SK-N-SH treated with all-trans-retinoic acid at 6 μM for 48 hours (cell line): ENCODE data around the gene PKDREJ.

Experiments used
- ATAC-seq: fragments of 200-7000 bp; cut with Tn5 transposase; 3 replicates; pipeline ENCODE4 v1.9.1; 2020; ENCODE audit warnings: mild to moderate bottlenecking, moderate library complexity
- BACH2 ChIP-seq: fragments of 250-450 bp; sonication (Bioruptor Pico); IDR thresholded peaks from 2 replicates; pipeline ENCODE4 v1.9.0; 2021; ENCODE audit warnings: mild to moderate bottlenecking, borderline replicate concordance
- CREB5 ChIP-seq: fragments of 250-450 bp; sonication (Bioruptor Pico); IDR thresholded peaks from 2 replicates; pipeline ENCODE4 v1.5.1; 2020; ENCODE audit warnings: low read depth, mild to moderate bottlenecking, moderate library complexity
- CSDC2 ChIP-seq: fragments of 250-450 bp; sonication (Bioruptor Pico); IDR thresholded peaks from 2 replicates; pipeline ENCODE4 v1.5.0; 2020; ENCODE audit warnings: mild to moderate bottlenecking, moderate library complexity
- ESRRG ChIP-seq: fragments of 250-450 bp; sonication (Bioruptor Pico); IDR thresholded peaks from 2 replicates; pipeline ENCODE4 v1.6.1; 2021; ENCODE audit warnings: mild to moderate bottlenecking
- GLIS3 ChIP-seq: fragments of 250-450 bp; sonication (Bioruptor Pico); IDR thresholded peaks from 2 replicates; pipeline ENCODE4 v1.5.0; 2020; ENCODE audit warnings: mild to moderate bottlenecking, moderate library complexity
- ISL1 ChIP-seq: fragments of 250-450 bp; sonication (Bioruptor Pico); IDR thresholded peaks from 2 replicates; pipeline ENCODE4 v2.1.2; 2022; ENCODE audit warnings: mild to moderate bottlenecking, moderate library complexity
- OSR1 ChIP-seq: fragments of 250-450 bp; sonication (Bioruptor Pico); IDR thresholded peaks from 2 replicates; pipeline ENCODE4 v1.8.0; 2022; ENCODE audit warnings: moderate library complexity, mild to moderate bottlenecking, inconsistent platforms
- PPARA ChIP-seq: fragments of 250-450 bp; sonication (Bioruptor Pico); IDR thresholded peaks from 2 replicates; pipeline ENCODE4 v1.5.0; 2020; ENCODE audit warnings: mild to moderate bottlenecking, borderline replicate concordance
- RARB ChIP-seq: fragments of 250-450 bp; sonication (Bioruptor Pico); IDR thresholded peaks from 2 replicates; pipeline ENCODE4 v1.8.0; 2021; ENCODE audit warnings: mild to moderate bottlenecking, moderate library complexity
- SNAI2 ChIP-seq: fragments of 250-450 bp; sonication (Bioruptor Pico); IDR thresholded peaks from 2 replicates; pipeline ENCODE4 v1.5.0; 2020; ENCODE audit warnings: mild to moderate bottlenecking, moderate library complexity
- TCF4 ChIP-seq: fragments of 250-450 bp; sonication (Bioruptor Pico); IDR thresholded peaks from 2 replicates; pipeline ENCODE4 v1.8.0; 2021; ENCODE audit warnings: mild to moderate bottlenecking, moderate library complexity, borderline replicate concordance
- ZC3H10 ChIP-seq: fragments of 250-450 bp; sonication (Bioruptor Pico); IDR thresholded peaks from 2 replicates; pipeline ENCODE4 v1.5.1; 2021; ENCODE audit warnings: mild to moderate bottlenecking, moderate library complexity
- ZFP3 ChIP-seq: fragments of 250-450 bp; sonication (Bioruptor Pico); IDR thresholded peaks from 2 replicates; pipeline ENCODE4 v1.5.0; 2020; ENCODE audit warnings: mild to moderate bottlenecking, moderate library complexity
- ZFP30 ChIP-seq: fragments of 450-650 bp; formaldehyde crosslinking; IDR thresholded peaks from 2 replicates; pipeline ENCODE4 v1.5.0; 2022; ENCODE audit warnings: mild to moderate bottlenecking, moderate library complexity
- ZNF565 ChIP-seq: fragments of 450-650 bp; formaldehyde crosslinking; conservative IDR thresholded peaks from 2 replicates; pipeline ENCODE4 v1.5.0; 2020; ENCODE audit warnings: low read depth, mild to moderate bottlenecking, moderate library complexity
- ZNF8 ChIP-seq: fragments of 450-650 bp; formaldehyde crosslinking; IDR thresholded peaks from 2 replicates; pipeline ENCODE4 v1.5.0; 2020; ENCODE audit warnings: mild to moderate bottlenecking, moderate library complexity
- TF ChIP-seq, protein P1 (sequence below): fragments of 250-450 bp; sonication (Bioruptor Pico); IDR thresholded peaks from 2 replicates; pipeline ENCODE4 v1.5.0; 2020; ENCODE audit warnings: mild to moderate bottlenecking, moderate library complexity
- TF ChIP-seq, protein P2 (sequence below): fragments of 250-450 bp; sonication (Bioruptor Pico); IDR thresholded peaks from 2 replicates; pipeline ENCODE4 v1.8.0; 2020; ENCODE audit warnings: mild to moderate bottlenecking, moderate library complexity, borderline replicate concordance
- TF ChIP-seq, protein P3 (sequence below): fragments of 250-450 bp; sonication (Bioruptor Pico); IDR thresholded peaks from 2 replicates; pipeline ENCODE4 v1.5.1; 2021; ENCODE audit warnings: mild to moderate bottlenecking, moderate library complexity

Gene PKDREJ

DNA sequence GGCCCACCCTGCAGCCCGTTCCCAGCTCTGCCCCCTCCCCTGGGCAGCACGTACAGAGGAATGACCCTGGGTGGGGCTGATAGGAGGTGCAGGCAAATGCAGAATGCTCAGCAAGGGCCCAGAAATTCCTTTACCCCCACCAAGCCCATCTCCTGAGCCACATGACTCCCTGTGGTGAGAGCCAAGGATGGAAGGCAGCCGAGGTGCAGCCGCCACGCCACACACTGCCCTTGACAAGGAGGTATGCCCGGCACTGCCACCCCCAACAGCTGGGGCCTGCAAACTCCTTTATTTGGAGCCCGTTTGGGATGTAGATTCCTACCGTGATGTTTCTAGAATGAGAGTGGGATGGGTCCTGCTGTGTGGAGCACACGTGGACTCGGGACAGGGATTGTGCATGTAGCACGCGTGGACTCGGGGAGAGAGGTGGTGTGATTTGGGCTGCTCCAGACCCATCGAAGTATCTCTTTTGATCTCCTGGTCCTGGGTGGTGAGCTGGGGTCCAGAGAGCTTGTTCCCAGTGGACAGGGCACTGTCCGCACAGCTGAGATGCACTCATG lies 46.5 kb upstream of the PKDREJ start:
- TF ChIP-seq, protein P1, sequence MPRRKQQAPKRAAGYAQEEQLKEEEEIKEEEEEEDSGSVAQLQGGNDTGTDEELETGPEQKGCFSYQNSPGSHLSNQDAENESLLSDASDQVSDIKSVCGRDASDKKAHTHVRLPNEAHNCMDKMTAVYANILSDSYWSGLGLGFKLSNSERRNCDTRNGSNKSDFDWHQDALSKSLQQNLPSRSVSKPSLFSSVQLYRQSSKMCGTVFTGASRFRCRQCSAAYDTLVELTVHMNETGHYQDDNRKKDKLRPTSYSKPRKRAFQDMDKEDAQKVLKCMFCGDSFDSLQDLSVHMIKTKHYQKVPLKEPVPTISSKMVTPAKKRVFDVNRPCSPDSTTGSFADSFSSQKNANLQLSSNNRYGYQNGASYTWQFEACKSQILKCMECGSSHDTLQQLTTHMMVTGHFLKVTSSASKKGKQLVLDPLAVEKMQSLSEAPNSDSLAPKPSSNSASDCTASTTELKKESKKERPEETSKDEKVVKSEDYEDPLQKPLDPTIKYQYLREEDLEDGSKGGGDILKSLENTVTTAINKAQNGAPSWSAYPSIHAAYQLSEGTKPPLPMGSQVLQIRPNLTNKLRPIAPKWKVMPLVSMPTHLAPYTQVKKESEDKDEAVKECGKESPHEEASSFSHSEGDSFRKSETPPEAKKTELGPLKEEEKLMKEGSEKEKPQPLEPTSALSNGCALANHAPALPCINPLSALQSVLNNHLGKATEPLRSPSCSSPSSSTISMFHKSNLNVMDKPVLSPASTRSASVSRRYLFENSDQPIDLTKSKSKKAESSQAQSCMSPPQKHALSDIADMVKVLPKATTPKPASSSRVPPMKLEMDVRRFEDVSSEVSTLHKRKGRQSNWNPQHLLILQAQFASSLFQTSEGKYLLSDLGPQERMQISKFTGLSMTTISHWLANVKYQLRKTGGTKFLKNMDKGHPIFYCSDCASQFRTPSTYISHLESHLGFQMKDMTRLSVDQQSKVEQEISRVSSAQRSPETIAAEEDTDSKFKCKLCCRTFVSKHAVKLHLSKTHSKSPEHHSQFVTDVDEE (CRISPR knock-in tag), result no peak
- TF ChIP-seq, protein P2, sequence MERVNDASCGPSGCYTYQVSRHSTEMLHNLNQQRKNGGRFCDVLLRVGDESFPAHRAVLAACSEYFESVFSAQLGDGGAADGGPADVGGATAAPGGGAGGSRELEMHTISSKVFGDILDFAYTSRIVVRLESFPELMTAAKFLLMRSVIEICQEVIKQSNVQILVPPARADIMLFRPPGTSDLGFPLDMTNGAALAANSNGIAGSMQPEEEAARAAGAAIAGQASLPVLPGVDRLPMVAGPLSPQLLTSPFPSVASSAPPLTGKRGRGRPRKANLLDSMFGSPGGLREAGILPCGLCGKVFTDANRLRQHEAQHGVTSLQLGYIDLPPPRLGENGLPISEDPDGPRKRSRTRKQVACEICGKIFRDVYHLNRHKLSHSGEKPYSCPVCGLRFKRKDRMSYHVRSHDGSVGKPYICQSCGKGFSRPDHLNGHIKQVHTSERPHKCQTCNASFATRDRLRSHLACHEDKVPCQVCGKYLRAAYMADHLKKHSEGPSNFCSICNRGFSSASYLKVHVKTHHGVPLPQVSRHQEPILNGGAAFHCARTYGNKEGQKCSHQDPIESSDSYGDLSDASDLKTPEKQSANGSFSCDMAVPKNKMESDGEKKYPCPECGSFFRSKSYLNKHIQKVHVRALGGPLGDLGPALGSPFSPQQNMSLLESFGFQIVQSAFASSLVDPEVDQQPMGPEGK (CRISPR knock-in tag), result no peak
- no peak for TF ChIP-seq ESRRG (CRISPR knock-in tag)
- TF ChIP-seq BACH2 (CRISPR knock-in tag), result no peak
- TF ChIP-seq ZNF8 (CRISPR knock-in tag), result no peak
- no peak for TF ChIP-seq TCF4 (CRISPR knock-in tag)
- no peak for TF ChIP-seq ZFP30 (CRISPR knock-in tag)
- TF ChIP-seq PPARA (CRISPR knock-in tag), result no peak
- no peak for TF ChIP-seq RARB (CRISPR knock-in tag)
- TF ChIP-seq GLIS3 (CRISPR knock-in tag), result no peak
- no peak for TF ChIP-seq ISL1 (CRISPR knock-in tag)
- no peak for TF ChIP-seq SNAI2
- TF ChIP-seq ZNF565 (CRISPR knock-in tag), result no peak
- TF ChIP-seq ZFP3 (CRISPR knock-in tag), result no peak
- TF ChIP-seq ZC3H10, result no peak
- TF ChIP-seq, protein P3, sequence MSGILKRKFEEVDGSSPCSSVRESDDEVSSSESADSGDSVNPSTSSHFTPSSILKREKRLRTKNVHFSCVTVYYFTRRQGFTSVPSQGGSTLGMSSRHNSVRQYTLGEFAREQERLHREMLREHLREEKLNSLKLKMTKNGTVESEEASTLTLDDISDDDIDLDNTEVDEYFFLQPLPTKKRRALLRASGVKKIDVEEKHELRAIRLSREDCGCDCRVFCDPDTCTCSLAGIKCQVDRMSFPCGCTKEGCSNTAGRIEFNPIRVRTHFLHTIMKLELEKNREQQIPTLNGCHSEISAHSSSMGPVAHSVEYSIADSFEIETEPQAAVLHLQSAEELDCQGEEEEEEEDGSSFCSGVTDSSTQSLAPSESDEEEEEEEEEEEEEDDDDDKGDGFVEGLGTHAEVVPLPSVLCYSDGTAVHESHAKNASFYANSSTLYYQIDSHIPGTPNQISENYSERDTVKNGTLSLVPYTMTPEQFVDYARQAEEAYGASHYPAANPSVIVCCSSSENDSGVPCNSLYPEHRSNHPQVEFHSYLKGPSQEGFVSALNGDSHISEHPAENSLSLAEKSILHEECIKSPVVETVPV, result no peak
- no peak for TF ChIP-seq OSR1 (CRISPR knock-in tag)
- no peak for TF ChIP-seq CREB5 (CRISPR knock-in tag)
- ATAC-seq, result no peak

DNA sequence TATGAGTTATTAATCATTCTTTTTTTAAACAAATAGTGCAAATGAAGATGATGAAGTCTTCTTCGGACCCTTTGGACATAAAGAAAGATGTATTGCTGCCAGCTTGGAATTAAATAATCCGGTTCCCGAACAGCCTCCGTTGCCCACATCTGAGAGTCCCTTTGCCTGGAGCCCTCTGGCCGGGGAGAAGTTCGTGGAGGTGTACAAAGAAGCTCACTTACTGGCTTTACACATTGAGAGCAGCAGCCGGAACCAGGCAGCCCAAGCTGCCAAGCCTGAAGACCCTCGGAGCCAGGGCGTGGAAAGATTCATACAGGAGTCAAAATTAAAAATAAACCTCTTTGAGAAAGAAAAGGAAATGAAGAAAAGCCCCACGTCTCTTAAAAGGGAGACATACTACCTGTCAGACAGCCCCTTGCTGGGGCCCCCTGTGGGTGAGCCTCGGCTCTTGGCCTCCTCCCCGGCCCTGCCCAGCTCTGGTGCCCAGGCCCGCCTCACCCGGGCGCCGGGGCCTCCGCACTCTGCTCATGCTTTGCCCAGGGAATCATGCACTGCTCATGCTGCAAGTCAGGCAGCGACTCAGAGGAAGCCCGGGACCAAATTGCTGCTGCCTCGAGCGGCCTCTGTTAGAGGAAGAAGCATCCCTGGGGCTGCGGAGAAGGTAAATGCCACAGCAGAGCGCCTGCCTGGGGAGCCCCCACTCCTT lies 45.3 kb upstream of the PKDREJ start:
- TF ChIP-seq, protein P1 (CRISPR knock-in tag), result no peak
- TF ChIP-seq BACH2 (CRISPR knock-in tag), result no peak
- TF ChIP-seq TCF4 (CRISPR knock-in tag), result no peak
- no peak for TF ChIP-seq CSDC2 (CRISPR knock-in tag)
- no peak for TF ChIP-seq GLIS3 (CRISPR knock-in tag)
- TF ChIP-seq ESRRG (CRISPR knock-in tag), result no peak
- TF ChIP-seq ZNF565 (CRISPR knock-in tag), result no peak
- TF ChIP-seq CREB5 (CRISPR knock-in tag), result no peak
- TF ChIP-seq, protein P2 (CRISPR knock-in tag), result no peak
- no peak for TF ChIP-seq ISL1 (CRISPR knock-in tag)
- ATAC-seq, result no peak
